Amniotic stem cell (primary cell): ENCODE measurements around the gene CUL5.

ENCODE experiments used
- DNase-seq: peaks from one replicate; lab custom pipeline; 2025; lab: John Stamatoyannopoulos, UW

Gene CUL5

GRCh38 chr11:108008656-108009496 lies at the start of gene CUL5:
TSS of gene CUL5 (plus strand) at chr11:108008898. CDS start at chr11:108009349, 451 bp downstream.
- DNase-seq: peak; percentile 76

GRCh38 chr11:107961480-107961879 lies 47.2 kb upstream of the CUL5 start:
- no peak for DNase-seq

- no peak for DNase-seq
Measured at GRCh38 chr11:107962181-107962580, 46.5 kb upstream of the CUL5 start.

- no peak for DNase-seq
Measured at GRCh38 chr11:107963091-107963490, 45.6 kb upstream of the CUL5 start.

- no peak for DNase-seq
Measured at GRCh38 chr11:107969219-107969618, 39.5 kb upstream of the CUL5 start.

GRCh38 chr11:107970049-107970448 lies 38.6 kb upstream of the CUL5 start:
- DNase-seq: no peak

- DNase-seq: no peak
Measured at GRCh38 chr11:107973641-107974040, 35.1 kb upstream of the CUL5 start.

- no peak for DNase-seq
Measured at GRCh38 chr11:107988397-107989158, 20.1 kb upstream of the CUL5 start.

- no peak for DNase-seq
Measured at GRCh38 chr11:107991868-107992414, 16.8 kb upstream of the CUL5 start.

- no peak for DNase-seq
Measured at GRCh38 chr11:107996006-107996776, 12.5 kb upstream of the CUL5 start.

GRCh38 chr11:107998761-107999160 lies 9.9 kb upstream of the CUL5 start:
- DNase-seq: no peak

GRCh38 chr11:107999759-108000455 lies 8.8 kb upstream of the CUL5 start:
- no peak for DNase-seq

- no peak for DNase-seq
Measured at GRCh38 chr11:108002476-108002875, 6.2 kb upstream of the CUL5 start.

GRCh38 chr11:108003623-108004022 lies 5.1 kb upstream of the CUL5 start:
- no peak for DNase-seq

- DNase-seq: no peak
Measured at GRCh38 chr11:108007819-108008218, 879 bp upstream of the CUL5 start.

GRCh38 chr11:108009497-108010370 lies 1.0 kb downstream of the CUL5 start:
- DNase-seq: no peak

GRCh38 chr11:108012139-108012725 lies 3.5 kb downstream of the CUL5 start:
- no peak for DNase-seq

GRCh38 chr11:108016647-108017046 lies 7.9 kb downstream of the CUL5 start:
- no peak for DNase-seq

- no peak for DNase-seq
Measured at GRCh38 chr11:108018708-108019107, 10.0 kb downstream of the CUL5 start.

GRCh38 chr11:108019870-108020540 lies 11.3 kb downstream of the CUL5 start:
- no peak for DNase-seq
